ENCODE data around the gene NAXD.
A peak's percentile ranks its signal among the peaks of the same experiment; 100 is the strongest.

NAXD gene

GRCh38 chr13:110575322-110576069, 39.8 kb upstream of the NAXD start (continued):
- no peak for TF ChIP-seq AEBP2 (tag by site-specific recombination; IDR thresholded peaks at IDR 0.05; ENCODE audit: borderline replicate concordance)
- no peak for TF ChIP-seq ZNF138 (tag by site-specific recombination; IDR thresholded peaks at IDR 0.05; ENCODE audit: borderline replicate concordance)
- no peak for TF ChIP-seq KLF10 (tag by site-specific recombination; IDR thresholded peaks at IDR 0.05)
- no peak for TF ChIP-seq ZNF530 (tag by site-specific recombination; IDR thresholded peaks at IDR 0.05; ENCODE audit: low read depth)
- no peak for TF ChIP-seq ZNF560 (tag by site-specific recombination; IDR thresholded peaks at IDR 0.05; ENCODE audit: borderline replicate concordance)
- TF ChIP-seq ZIC2 (tag by site-specific recombination; IDR thresholded peaks at IDR 0.05) = peak; percentile 64
- no peak for TF ChIP-seq GLIS1 (tag by site-specific recombination; IDR thresholded peaks at IDR 0.05)
- TF ChIP-seq ZNF354C (tag by site-specific recombination; IDR thresholded peaks at IDR 0.05; ENCODE audit: borderline replicate concordance, low read depth) = no peak
- TF ChIP-seq, protein P1, sequence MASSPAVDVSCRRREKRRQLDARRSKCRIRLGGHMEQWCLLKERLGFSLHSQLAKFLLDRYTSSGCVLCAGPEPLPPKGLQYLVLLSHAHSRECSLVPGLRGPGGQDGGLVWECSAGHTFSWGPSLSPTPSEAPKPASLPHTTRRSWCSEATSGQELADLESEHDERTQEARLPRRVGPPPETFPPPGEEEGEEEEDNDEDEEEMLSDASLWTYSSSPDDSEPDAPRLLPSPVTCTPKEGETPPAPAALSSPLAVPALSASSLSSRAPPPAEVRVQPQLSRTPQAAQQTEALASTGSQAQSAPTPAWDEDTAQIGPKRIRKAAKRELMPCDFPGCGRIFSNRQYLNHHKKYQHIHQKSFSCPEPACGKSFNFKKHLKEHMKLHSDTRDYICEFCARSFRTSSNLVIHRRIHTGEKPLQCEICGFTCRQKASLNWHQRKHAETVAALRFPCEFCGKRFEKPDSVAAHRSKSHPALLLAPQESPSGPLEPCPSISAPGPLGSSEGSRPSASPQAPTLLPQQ (tag by site-specific recombination; IDR thresholded peaks at IDR 0.05) = no peak
- peak; percentile 82 for TF ChIP-seq ZNF629 (tag by site-specific recombination; IDR thresholded peaks at IDR 0.05)
- no peak for TF ChIP-seq ZSCAN23 (tag by site-specific recombination; IDR thresholded peaks at IDR 0.05)
- 0 out of 2 replicates have a peak, but pooled peaks have one; percentile 20 for TF ChIP-seq HIC1 (tag by site-specific recombination; IDR thresholded peaks at IDR 0.05)
- no peak for TF ChIP-seq BCL11A (tag by site-specific recombination; IDR thresholded peaks at IDR 0.05; ENCODE audit: low read depth)
- no peak; the same call in 1 of the 2 replicates for TF ChIP-seq GLIS2 (tag by site-specific recombination; IDR thresholded peaks at IDR 0.05)
- TF ChIP-seq ZNF777 (tag by site-specific recombination; IDR thresholded peaks at IDR 0.05; ENCODE audit: borderline replicate concordance) = no peak
- peak; percentile 63 for TF ChIP-seq ZNF341 (tag by site-specific recombination; IDR thresholded peaks at IDR 0.05; ENCODE audit: low read depth)
- TF ChIP-seq ZNF600 (tag by site-specific recombination; IDR thresholded peaks at IDR 0.05) = peak; percentile 82
- no peak for TF ChIP-seq ZNF837 (tag by site-specific recombination; IDR thresholded peaks at IDR 0.05)
- TF ChIP-seq, protein P2, sequence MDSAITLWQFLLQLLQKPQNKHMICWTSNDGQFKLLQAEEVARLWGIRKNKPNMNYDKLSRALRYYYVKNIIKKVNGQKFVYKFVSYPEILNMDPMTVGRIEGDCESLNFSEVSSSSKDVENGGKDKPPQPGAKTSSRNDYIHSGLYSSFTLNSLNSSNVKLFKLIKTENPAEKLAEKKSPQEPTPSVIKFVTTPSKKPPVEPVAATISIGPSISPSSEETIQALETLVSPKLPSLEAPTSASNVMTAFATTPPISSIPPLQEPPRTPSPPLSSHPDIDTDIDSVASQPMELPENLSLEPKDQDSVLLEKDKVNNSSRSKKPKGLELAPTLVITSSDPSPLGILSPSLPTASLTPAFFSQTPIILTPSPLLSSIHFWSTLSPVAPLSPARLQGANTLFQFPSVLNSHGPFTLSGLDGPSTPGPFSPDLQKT (IDR thresholded peaks at IDR 0.05; ENCODE audit: borderline replicate concordance, low read depth, low read length) = no peak
- no peak for TF ChIP-seq ZNF133 (tag by site-specific recombination; IDR thresholded peaks at IDR 0.05)
- TF ChIP-seq KLF8 (tag by site-specific recombination; IDR thresholded peaks at IDR 0.05) = no peak
- no peak for TF ChIP-seq SP7 (tag by site-specific recombination; IDR thresholded peaks at IDR 0.05)
- no peak for TF ChIP-seq ZNF433 (tag by site-specific recombination; IDR thresholded peaks at IDR 0.05; ENCODE audit: low read depth)
- TF ChIP-seq ZNF48 (tag by site-specific recombination; IDR thresholded peaks at IDR 0.05) = no peak
